Lower leg skin (tissue), 3 donors: Measurements from ENCODE around the gene KRTAP5-7.

Source experiments
- POLR2A ChIP-seq, 2 donors: fragments of 450-650 bp; IDR thresholded peaks; one replicate each; pipeline ENCODE4 v1.6.1; 2016 to 2017; ENCODE audit warnings: antibody characterized with exemption in 2 of 2, mild to moderate bottlenecking in 1 of 2, moderate library complexity in 1 of 2
- TF ChIP-seq, protein P1 (sequence below), 3 donors: fragments of 450-650 bp; IDR thresholded peaks; one replicate each; pipeline ENCODE4 v1.5.1; 2016; ENCODE audit warnings: antibody characterized with exemption in 3 of 3, mild to moderate bottlenecking in 3 of 3, moderate library complexity in 2 of 3

- TF ChIP-seq, protein P1, sequence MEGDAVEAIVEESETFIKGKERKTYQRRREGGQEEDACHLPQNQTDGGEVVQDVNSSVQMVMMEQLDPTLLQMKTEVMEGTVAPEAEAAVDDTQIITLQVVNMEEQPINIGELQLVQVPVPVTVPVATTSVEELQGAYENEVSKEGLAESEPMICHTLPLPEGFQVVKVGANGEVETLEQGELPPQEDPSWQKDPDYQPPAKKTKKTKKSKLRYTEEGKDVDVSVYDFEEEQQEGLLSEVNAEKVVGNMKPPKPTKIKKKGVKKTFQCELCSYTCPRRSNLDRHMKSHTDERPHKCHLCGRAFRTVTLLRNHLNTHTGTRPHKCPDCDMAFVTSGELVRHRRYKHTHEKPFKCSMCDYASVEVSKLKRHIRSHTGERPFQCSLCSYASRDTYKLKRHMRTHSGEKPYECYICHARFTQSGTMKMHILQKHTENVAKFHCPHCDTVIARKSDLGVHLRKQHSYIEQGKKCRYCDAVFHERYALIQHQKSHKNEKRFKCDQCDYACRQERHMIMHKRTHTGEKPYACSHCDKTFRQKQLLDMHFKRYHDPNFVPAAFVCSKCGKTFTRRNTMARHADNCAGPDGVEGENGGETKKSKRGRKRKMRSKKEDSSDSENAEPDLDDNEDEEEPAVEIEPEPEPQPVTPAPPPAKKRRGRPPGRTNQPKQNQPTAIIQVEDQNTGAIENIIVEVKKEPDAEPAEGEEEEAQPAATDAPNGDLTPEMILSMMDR (IDR thresholded peaks at IDR 0.05) = no peak
- TF ChIP-seq POLR2A (IDR thresholded peaks at IDR 0.05) = no peak
Observed at GRCh38 chr11:71525188-71525937, 1.7 kb upstream of the KRTAP5-7 start.
